B cell (primary cell): Measurements from ENCODE around the gene ARMC10. TPM values are rescaled to one million over a fixed set of nuclear protein-coding genes. Genes with fewer than 3 reads are reported as not detected.

Experiments
- ATAC-seq: fragments of 200-7000 bp; cut with Tn5 transposase; one replicate; pipeline ENCODE4 v1.10.0; 2021; ENCODE audit warnings: low read depth, mild to moderate bottlenecking, moderate number of reproducible peaks, moderate library complexity
- CTCF ChIA-PET: fragments of 350-600 bp; sonication (Branson Sonifier 250); formaldehyde crosslinking; loops from one replicate; lab custom pipeline; 2021; ENCODE audit warnings: antibody characterized with exemption, inconsistent platforms; lab: Charles Lee
- POLR2A ChIA-PET: fragments of 350-600 bp; sonication (Branson Sonifier 250); formaldehyde crosslinking; loops from one replicate; lab custom pipeline; 2021; ENCODE audit warnings: antibody characterized with exemption; lab: Charles Lee
- DNase-seq: peaks from one replicate; pipeline ENCODE4 v3.0.0; 2013
- H2AFZ ChIP-seq: 2 replicates; pipeline ENCODE4 v1.6.1; 2012; ENCODE audit warnings: mild to moderate bottlenecking, low read depth, low read length; ENCODE audit not compliant: insufficient read depth, poor library complexity, severe bottlenecking
- H3K27ac ChIP-seq, 2 donors: 1 replicate in 1 of 2; 2 replicates in 1 of 2; pipeline ENCODE4 v1.5.1; 2012 to 2013; ENCODE audit warnings: low read length in 2 of 2, mild to moderate bottlenecking in 2 of 2, moderate library complexity in 1 of 2
- H3K27me3 ChIP-seq, 4 experiments: fragments of 200-600 bp in 1 of 4; sonication (generic) in 1 of 4; replicated peaks in 1 of 4; 1 replicate in 2 of 4; 2 replicates in 2 of 4; pipeline versions ENCODE4 v1.6.1 to v1.7.0; 2013 to 2016; ENCODE audit warnings: low read length in 3 of 4, mild to moderate bottlenecking in 2 of 4, mixed read lengths in 1 of 4, moderate library complexity in 1 of 4; ENCODE audit not compliant: insufficient read depth in 4 of 4, control insufficient read depth in 3 of 4; ENCODE audit errors: control extremely low read depth in 1 of 4
- H3K36me3 ChIP-seq, 2 experiments: replicated peaks in 1 of 2; 1 replicate in 1 of 2; 2 replicates in 1 of 2; pipeline versions ENCODE4 v1.6.1 to v1.7.1; 2013; ENCODE audit warnings: low read length in 1 of 2; ENCODE audit not compliant: insufficient read depth in 2 of 2, control insufficient read depth in 1 of 2; ENCODE audit errors: control extremely low read depth in 1 of 2, extremely low read depth in 1 of 2
- H3K4me1 ChIP-seq, 2 donors: fragments of 200-600 bp in 1 of 2; sonication (generic) in 1 of 2; 1 replicate in 1 of 2; 2 replicates in 1 of 2; pipeline versions ENCODE4 v1.5.1 to v1.6.1; 2013 to 2017; ENCODE audit warnings: low read length in 2 of 2; ENCODE audit not compliant: control insufficient read depth in 2 of 2, insufficient read depth in 2 of 2
- H3K4me2 ChIP-seq: replicated peaks from 2 replicates; pipeline ENCODE3; 2012; ENCODE audit warnings: mild to moderate bottlenecking, low read depth, low read length; ENCODE audit not compliant: poor library complexity, severe bottlenecking
- H3K4me3 ChIP-seq, 5 experiments: fragments of 200-600 bp in 1 of 5; sonication (generic) in 1 of 5; 1 replicate in 3 of 5; 2 replicates in 2 of 5; pipeline versions ENCODE4 v1.5.1 to v1.7.0; 2011 to 2016; ENCODE audit warnings: low read length in 4 of 5, mild to moderate bottlenecking in 4 of 5, low read depth in 2 of 5, control low read depth in 1 of 5, moderate library complexity in 1 of 5; ENCODE audit not compliant: insufficient read depth in 1 of 5; ENCODE audit errors: control extremely low read depth in 1 of 5, extremely low read depth in 1 of 5
- H3K79me2 ChIP-seq: fragments of 200-600 bp; sonication (generic); one replicate; pipeline ENCODE4 v1.6.0; 2016; ENCODE audit warnings: low read length; ENCODE audit not compliant: control insufficient read depth, insufficient read depth
- H3K9ac ChIP-seq: fragments of 200-600 bp; sonication (generic); 2 replicates; pipeline ENCODE4 v1.6.1; 2017; ENCODE audit warnings: mild to moderate bottlenecking, low read length, moderate library complexity
- H3K9me3 ChIP-seq, 3 donors: one replicate each; pipeline versions ENCODE4 v1.6.1 to v1.7.1; 2013; ENCODE audit warnings: low read length in 2 of 3; ENCODE audit not compliant: control insufficient read depth in 2 of 3, insufficient read depth in 1 of 3; ENCODE audit errors: control extremely low read depth in 1 of 3
- H4K20me1 ChIP-seq: 2 replicates; pipeline ENCODE4 v1.6.0; 2012; ENCODE audit warnings: mild to moderate bottlenecking, low read length; ENCODE audit not compliant: insufficient read depth, control insufficient read depth, poor library complexity, severe bottlenecking
- H3K27ac Mint-ChIP-seq: one replicate; pipeline ENCODE4 v1.8.0; 2021; ENCODE audit warnings: mixed read lengths
- H3K27me3 Mint-ChIP-seq: one replicate; pipeline ENCODE4 v1.8.0; 2021; ENCODE audit warnings: mixed read lengths
- H3K4me1 Mint-ChIP-seq: one replicate; pipeline ENCODE4 v1.8.0; 2021; ENCODE audit warnings: mixed read lengths
- H3K4me3 Mint-ChIP-seq: one replicate; pipeline ENCODE4 v1.8.0; 2021; ENCODE audit warnings: mixed read lengths
- H3K9me3 Mint-ChIP-seq: one replicate; pipeline ENCODE4 v1.8.0; 2022; ENCODE audit warnings: mixed read lengths; ENCODE audit not compliant: insufficient read depth
- EZH2 ChIP-seq: IDR thresholded peaks from 2 replicates; pipeline ENCODE4 v1.6.1; 2012; ENCODE audit warnings: borderline replicate concordance, low read depth, mild to moderate bottlenecking, moderate library complexity, low read length; ENCODE audit not compliant: insufficient read depth, poor library complexity, severe bottlenecking
- WGBS: methylation state at CpG from one replicate; pipeline ENCODE4 v1.1.5; 2013; ENCODE audit warnings: missing lambda C conversion rate; ENCODE audit not compliant: insufficient coverage; 5-methylcytosine and 5-hydroxymethylcytosine counted together
- intact Hi-C: fragments of 100-400 bp; cut with micrococcal nuclease; formaldehyde crosslinking; loops from one replicate; pipeline ENCODE4 v1.10.0; 2022
- polyA minus RNA-seq: library from RNA; depleted of rRNA, polyadenylated mRNA; stranded (reverse); fragments of >200 nt; gene quantifications from 2 replicates; pipeline ENCODE4 v1.2.3, GENCODE V29; 2012
- polyA plus RNA-seq: library from polyadenylated mRNA; depleted of rRNA; stranded (reverse); fragments of >200 nt; gene quantifications from 2 replicates; pipeline ENCODE4 v1.2.3, GENCODE V29; 2012
- total RNA-seq, 2 donors: library from RNA; stranded (reverse); fragments of 120-200 nt in 1 of 2; gene quantifications; 1 replicate in 1 of 2; 2 replicates in 1 of 2; pipeline versions ENCODE4 v1.2.3 to v1.2.4, GENCODE V29; 2013 to 2022
- TF ChIP-seq, protein P1 (sequence below): fragments of 200-600 bp; IDR thresholded peaks from one replicate; pipeline ENCODE4 v1.8.0; 2022; ENCODE audit warnings: antibody characterized with exemption, mild to moderate bottlenecking

Gene ARMC10
- total RNA-seq (24.2 and 28.0 TPM in 2 replicates), polyA plus RNA-seq (7.3 and 8.4 TPM in 2 replicates), polyA minus RNA-seq (10.7 and 11.6 TPM in 2 replicates)
- 23.1 TPM for total RNA-seq (2013)

DNA sequence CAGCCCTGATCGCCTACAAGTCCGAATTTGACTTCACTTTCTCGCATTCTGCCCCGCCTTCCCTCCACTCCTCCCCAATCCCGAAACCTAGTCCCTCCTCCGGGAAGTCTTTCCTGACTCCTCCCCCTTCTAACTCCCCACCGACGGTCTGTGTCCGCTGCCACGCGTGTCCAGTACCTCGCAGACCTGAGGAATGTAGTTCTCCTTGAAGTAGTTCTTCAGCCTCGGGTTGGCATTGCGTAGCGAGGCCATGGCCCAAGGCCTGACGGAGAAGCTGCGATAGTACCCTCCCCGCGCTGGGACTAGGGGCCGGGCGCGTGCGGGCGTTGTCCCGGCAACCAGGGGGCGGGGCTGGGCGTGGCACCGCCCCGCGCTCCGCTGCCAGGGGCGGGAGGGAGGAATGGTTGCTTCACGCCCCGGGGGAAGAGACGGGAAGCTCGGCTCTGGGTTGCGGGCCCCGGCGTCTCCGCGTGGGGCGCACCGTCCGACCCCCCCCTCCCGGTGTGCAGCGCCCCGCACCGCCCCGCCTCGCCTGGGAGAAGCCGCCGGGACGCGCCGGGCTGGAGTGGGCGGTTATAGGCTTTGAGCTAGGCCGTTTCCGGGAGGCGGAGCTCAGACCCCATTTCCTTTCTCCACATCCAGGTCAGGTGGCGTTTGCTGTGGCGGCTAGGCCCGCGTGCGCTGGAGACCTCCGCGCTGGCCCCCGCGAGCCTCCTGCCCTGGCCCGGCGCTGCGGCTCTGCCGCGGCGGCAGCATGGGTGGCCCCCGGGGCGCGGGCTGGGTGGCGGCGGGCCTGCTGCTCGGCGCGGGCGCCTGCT is at the start of gene ARMC10, which contains the start of gene FBXL13:
ARMC10 (plus strand) TSS at position 622 of the 818 bp plus-strand sequence; CDS start at position 755, 133 bp downstream.
FBXL13 (minus strand) TSS at position 278 of the 818 bp plus-strand sequence.
- ChIA-PET POLR2A (interaction anchor here (1.2 to 2.2 kb wide), 2 partner anchors 74 to 326 kb away, joined by 4 to 8 read pairs; partner anchors contain the start of genes FAM185A and NAPEPLD), CTCF (interaction anchor here (1.3 to 6.5 kb wide), 4 partner anchors 9 to 205 kb away, joined by 3 to 40 read pairs (median 4); no protein-coding TSS in a partner anchor)
- no peaks in the 10 kb centered on the region for H3K27me3 ChIP-seq
- WGBS: under 1% methylated on average over 83 of the region's 83 CpGs
- TF ChIP-seq, protein P1, sequence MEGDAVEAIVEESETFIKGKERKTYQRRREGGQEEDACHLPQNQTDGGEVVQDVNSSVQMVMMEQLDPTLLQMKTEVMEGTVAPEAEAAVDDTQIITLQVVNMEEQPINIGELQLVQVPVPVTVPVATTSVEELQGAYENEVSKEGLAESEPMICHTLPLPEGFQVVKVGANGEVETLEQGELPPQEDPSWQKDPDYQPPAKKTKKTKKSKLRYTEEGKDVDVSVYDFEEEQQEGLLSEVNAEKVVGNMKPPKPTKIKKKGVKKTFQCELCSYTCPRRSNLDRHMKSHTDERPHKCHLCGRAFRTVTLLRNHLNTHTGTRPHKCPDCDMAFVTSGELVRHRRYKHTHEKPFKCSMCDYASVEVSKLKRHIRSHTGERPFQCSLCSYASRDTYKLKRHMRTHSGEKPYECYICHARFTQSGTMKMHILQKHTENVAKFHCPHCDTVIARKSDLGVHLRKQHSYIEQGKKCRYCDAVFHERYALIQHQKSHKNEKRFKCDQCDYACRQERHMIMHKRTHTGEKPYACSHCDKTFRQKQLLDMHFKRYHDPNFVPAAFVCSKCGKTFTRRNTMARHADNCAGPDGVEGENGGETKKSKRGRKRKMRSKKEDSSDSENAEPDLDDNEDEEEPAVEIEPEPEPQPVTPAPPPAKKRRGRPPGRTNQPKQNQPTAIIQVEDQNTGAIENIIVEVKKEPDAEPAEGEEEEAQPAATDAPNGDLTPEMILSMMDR: peak; percentile 39
- TF ChIP-seq EZH2: no peak
- H3K9me3 Mint-ChIP-seq: no peaks in the 10 kb centered on the region
- peaks cover 32% of the 10 kb centered on the region for H3K4me1 Mint-ChIP-seq
- peak within 1 kb of the TSS; percentile 73 for H3K9ac ChIP-seq
- H3K4me3 Mint-ChIP-seq: peak within 1 kb of the TSS; percentile 97
- H3K27me3 Mint-ChIP-seq: no peaks in the 10 kb centered on the region
- H3K36me3 ChIP-seq: no peaks in the 10 kb centered on the region
- peaks cover 31% of the 10 kb centered on the region for H3K79me2 ChIP-seq
- H3K27ac Mint-ChIP-seq: peak within 1 kb of the TSS; percentile 96
- H3K4me1 ChIP-seq: peaks cover 13 to 24% of the 10 kb centered on the region in 2 donors
- ATAC-seq (peak; percentile 82), DNase-seq (peak; percentile 96)
- no peaks in the 10 kb centered on the region for H4K20me1 ChIP-seq
- intact Hi-C loops: loop anchor here (1.0 to 5.0 kb wide), 4 partner anchors 75 to 326 kb away; partner anchors contain the start of genes FAM185A, NAPEPLD, PMPCB and PSMC2
- peak within 1 kb of the TSS; percentile 45 to 82 for H3K27ac ChIP-seq
- peak within 1 kb of the TSS; percentile 58 to 92 (median 79) for H3K4me3 ChIP-seq
- peak within 1 kb of the TSS; percentile 96 for H2AFZ ChIP-seq
- no peaks in the 10 kb centered on the region for H3K9me3 ChIP-seq
- peak within 1 kb of the TSS; percentile 88 for H3K4me2 ChIP-seq
